Chondrocyte (in vitro differentiated cells): ENCODE data around the gene FZR1. TPM values are rescaled to one million over a fixed set of nuclear protein-coding genes. Genes with fewer than 3 reads are reported as not detected.

Experiments
- DNase-seq: peaks from one replicate; pipeline ENCODE4 v3.0.0; 2021; ENCODE audit warnings: mixed read lengths, low spot score
- H3K27ac Mint-ChIP-seq: one replicate; pipeline ENCODE4 v1.8.0; 2021; ENCODE audit warnings: mild to moderate bottlenecking, moderate library complexity, mixed read lengths; ENCODE audit not compliant: unreplicated experiment
- H3K27me3 Mint-ChIP-seq: 2 replicates; pipeline ENCODE4 v1.8.0; 2021; ENCODE audit warnings: low read depth, mixed read lengths
- H3K36me3 Mint-ChIP-seq: 2 replicates; pipeline ENCODE4 v1.8.0; 2021; ENCODE audit warnings: low read depth, mixed read lengths
- H3K4me1 Mint-ChIP-seq: 2 replicates; pipeline ENCODE4 v1.8.0; 2021; ENCODE audit warnings: low read depth, mild to moderate bottlenecking, mixed read lengths
- H3K4me3 Mint-ChIP-seq: one replicate; pipeline ENCODE4 v1.8.0; 2021; ENCODE audit warnings: mild to moderate bottlenecking, moderate library complexity, mixed read lengths; ENCODE audit not compliant: unreplicated experiment
- H3K9me3 Mint-ChIP-seq: 2 replicates; pipeline ENCODE4 v1.8.0; 2021; ENCODE audit warnings: low read depth, mixed read lengths
- CTCF ChIP-seq: fragments of 200-600 bp; sonication (generic); IDR thresholded peaks from 2 replicates; pipeline ENCODE4 v1.5.0; 2021; ENCODE audit warnings: antibody characterized with exemption, mild to moderate bottlenecking, moderate library complexity
- total RNA-seq: library from RNA; stranded (reverse); gene quantifications from 3 replicates; pipeline ENCODE4 v1.2.1, GENCODE V29; 2021

FZR1 gene
- total RNA-seq, 1 donor from 2014 or later, result 35.0 TPM

GRCh38 chr19:3479177-3479833 is 26.8 kb upstream of the FZR1 start:
- Mint-ChIP-seq H3K4me1 (no peaks in the 10 kb centered on the region), H3K9me3 (no peaks in the 10 kb centered on the region), H3K27me3 (peaks cover 9% of the 10 kb centered on the region), H3K4me3 (no peak overlapping the region), H3K36me3 (no peaks in the 10 kb centered on the region), H3K27ac (no peak overlapping the region)
- TF ChIP-seq CTCF, result no peak
- no peak for DNase-seq

GRCh38 chr19:3479834-3480215 is 26.3 kb upstream of the FZR1 start:
- Mint-ChIP-seq H3K4me3 (no peak overlapping the region), H3K27me3 (peaks cover 9% of the 10 kb centered on the region)
- TF ChIP-seq CTCF, result no peak

GRCh38 chr19:3480383-3481091 is 25.6 kb upstream of the FZR1 start, which contains the start of gene SMIM24:
SMIM24 (minus strand) TSS chr19:3480525; CDS start chr19:3480463, 62 bp downstream.
- Mint-ChIP-seq H3K36me3 (no peaks in the 10 kb centered on the region), H3K4me3 (no peak within 1 kb of the TSS), H3K27ac (no peak within 1 kb of the TSS), H3K27me3 (peaks cover 9% of the 10 kb centered on the region), H3K9me3 (no peaks in the 10 kb centered on the region), H3K4me1 (no peaks in the 10 kb centered on the region)
- no peak for DNase-seq
- TF ChIP-seq CTCF, result no peak

More at GRCh38 chr19:3479834-3480215, 26.3 kb upstream of the FZR1 start:
- no peaks in the 10 kb centered on the region for H3K9me3 Mint-ChIP-seq
- no peak overlapping the region for H3K27ac Mint-ChIP-seq
- no peaks in the 10 kb centered on the region for H3K4me1 Mint-ChIP-seq
- no peaks in the 10 kb centered on the region for H3K36me3 Mint-ChIP-seq
- DNase-seq, result no peak

- no peaks in the 10 kb centered on the region for H3K36me3 Mint-ChIP-seq
- no peak for TF ChIP-seq CTCF
Observed at GRCh38 chr19:3481241-3482090, 24.6 kb upstream of the FZR1 start.

More at GRCh38 chr19:3481241-3482090, 24.6 kb upstream of the FZR1 start:
- H3K4me3 Mint-ChIP-seq, result no peak overlapping the region
- DNase-seq, result no peak
- H3K27me3 Mint-ChIP-seq, result peaks cover 9% of the 10 kb centered on the region
- no peak overlapping the region for H3K27ac Mint-ChIP-seq
- no peaks in the 10 kb centered on the region for H3K4me1 Mint-ChIP-seq
- H3K9me3 Mint-ChIP-seq, result no peaks in the 10 kb centered on the region
